Daoy (cell line): ENCODE results near the gene TECPR2. TPM values are rescaled to one million over a fixed set of nuclear protein-coding genes. Genes with fewer than 3 reads are reported as not detected.

Experiments used
- DNase-seq: peaks from one replicate; pipeline ENCODE4 v3.0.0-alpha.2; 2015; ENCODE audit warnings: low read depth
- total RNA-seq: library from RNA; depleted of rRNA; stranded (reverse); fragments of >200 nt; shearing (Covaris generic); gene quantifications from 2 replicates; pipeline ENCODE4 v1.2.3, GENCODE V29; 2014

The TECPR2 gene
- total RNA-seq, 1 experiment from 2014 or later, result 15.3 TPM

DNA sequence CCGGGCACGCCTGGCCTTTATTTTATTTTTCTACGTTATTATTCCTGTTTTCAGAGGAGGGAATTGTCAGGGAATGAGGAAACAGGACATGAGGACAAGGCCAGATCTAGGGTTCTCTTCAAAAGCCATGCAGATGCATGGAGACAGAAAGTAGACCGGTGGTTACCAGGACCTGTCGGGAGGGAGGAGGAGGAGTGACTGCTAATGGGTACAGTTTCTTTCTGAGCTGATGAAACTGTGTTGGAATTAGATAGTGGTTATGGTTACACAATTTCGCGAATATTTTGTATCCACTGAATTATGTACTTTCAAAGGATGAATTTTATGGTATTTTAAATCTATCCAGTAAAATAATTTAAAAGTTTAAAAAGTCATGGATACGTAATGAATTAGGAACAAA is 31.9 kb upstream of the TECPR2 start:
- no peak for DNase-seq

DNA sequence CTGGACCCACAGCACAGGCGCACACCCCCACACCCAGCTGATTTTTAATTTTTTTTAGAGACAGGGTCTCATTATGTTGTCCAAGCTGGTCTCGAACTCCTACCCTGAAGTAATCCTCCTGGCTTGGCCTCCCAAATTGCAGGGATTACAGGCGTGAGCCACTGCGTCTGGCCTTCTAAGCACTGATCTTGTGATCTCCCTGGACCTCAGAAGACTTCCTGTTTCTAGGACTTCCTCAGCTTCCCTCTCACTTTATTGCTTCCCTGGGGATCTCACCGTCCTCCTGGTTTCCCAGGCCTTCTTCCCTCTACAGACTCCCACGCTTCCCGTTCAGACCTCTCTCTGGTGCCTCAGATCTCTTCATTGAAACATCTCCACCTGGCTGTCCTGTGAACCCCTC is 29.4 kb upstream of the TECPR2 start:
- DNase-seq, result no peak

GRCh38 chr14:102333795-102334705 is 28.7 kb upstream of the TECPR2 start:
- no peak for DNase-seq

DNA sequence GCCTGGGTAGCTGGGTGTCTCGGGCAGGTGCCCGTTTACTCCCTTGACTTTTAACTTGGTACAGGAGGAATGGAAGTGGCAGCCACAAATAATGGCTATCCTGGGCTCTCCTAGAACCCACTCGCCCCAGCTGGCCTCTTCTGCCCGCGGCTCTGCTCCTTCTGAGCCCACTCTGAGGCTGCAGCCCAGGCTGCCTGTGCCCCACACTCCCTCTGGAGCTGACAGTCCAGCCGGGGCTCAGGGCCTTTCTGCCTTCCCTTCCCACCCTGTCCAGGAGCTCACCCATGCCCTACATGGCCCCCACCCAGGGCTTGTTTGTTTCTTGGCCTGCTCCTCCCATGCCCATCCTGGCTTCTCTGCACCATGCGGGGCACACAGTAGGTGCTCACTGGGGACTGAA is 27.6 kb upstream of the TECPR2 start:
- no peak for DNase-seq

- DNase-seq, result no peak
Observed at GRCh38 chr14:102338724-102339123, 24.0 kb upstream of the TECPR2 start.

GRCh38 chr14:102341566-102341965 is 21.2 kb upstream of the TECPR2 start:
- DNase-seq, result no peak

GRCh38 chr14:102342238-102342637 is 20.5 kb upstream of the TECPR2 start:
- no peak for DNase-seq

DNA sequence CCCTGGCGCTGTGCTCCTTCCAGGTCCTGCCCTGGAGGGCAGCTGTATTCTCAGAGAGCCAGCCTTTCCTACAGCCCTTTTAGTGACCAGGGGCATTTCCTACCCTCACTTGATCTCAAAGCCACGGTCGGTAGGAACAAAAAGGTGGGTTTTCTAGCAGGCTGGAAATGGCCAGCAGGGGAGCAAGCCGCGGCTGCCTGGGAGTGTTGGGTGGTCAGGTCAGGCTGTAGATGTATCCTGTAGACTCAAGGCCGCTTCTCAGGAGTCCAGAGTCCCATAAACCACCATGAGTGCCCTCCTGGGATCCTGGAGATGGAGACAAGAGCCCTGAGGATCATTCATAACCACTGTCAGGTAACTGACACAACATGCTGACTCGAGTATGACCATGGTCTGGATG is 18.7 kb upstream of the TECPR2 start:
- no peak for DNase-seq

- no peak for DNase-seq
Observed at GRCh38 chr14:102344485-102344884, 18.3 kb upstream of the TECPR2 start.

- no peak for DNase-seq
Observed at GRCh38 chr14:102345232-102345631, 17.5 kb upstream of the TECPR2 start.

GRCh38 chr14:102346645-102347044 is 16.1 kb upstream of the TECPR2 start:
- no peak for DNase-seq

- no peak for DNase-seq
Observed at GRCh38 chr14:102348376-102348775, 14.4 kb upstream of the TECPR2 start.

- no peak for DNase-seq
Observed at GRCh38 chr14:102351023-102351422, 11.7 kb upstream of the TECPR2 start.

- peak; percentile 22 for DNase-seq
Observed at GRCh38 chr14:102351593-102351992, 11.1 kb upstream of the TECPR2 start.

DNA sequence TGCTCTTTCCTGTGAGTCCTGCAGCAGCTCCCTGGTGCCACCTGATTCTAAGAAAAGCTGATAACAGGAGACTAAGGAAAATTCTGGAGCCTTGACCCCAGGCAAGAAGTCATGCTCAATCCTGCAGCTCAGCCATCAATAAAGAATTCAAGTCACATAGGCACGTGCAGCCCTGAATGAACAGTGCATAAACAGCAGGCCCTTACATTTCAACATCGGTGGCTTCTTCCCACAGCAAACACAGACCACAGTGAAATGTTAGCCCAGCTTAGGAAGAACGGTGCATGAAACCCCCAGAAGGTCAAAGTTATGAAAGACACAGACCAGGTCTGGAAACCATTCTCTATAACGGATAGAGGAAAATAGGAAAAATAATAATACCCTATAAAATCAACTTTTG is 10.5 kb upstream of the TECPR2 start:
- DNase-seq, result no peak

GRCh38 chr14:102353126-102353619 is 9.6 kb upstream of the TECPR2 start:
- no peak for DNase-seq

- DNase-seq, result no peak
Observed at GRCh38 chr14:102356280-102356679, 6.5 kb upstream of the TECPR2 start.

DNA sequence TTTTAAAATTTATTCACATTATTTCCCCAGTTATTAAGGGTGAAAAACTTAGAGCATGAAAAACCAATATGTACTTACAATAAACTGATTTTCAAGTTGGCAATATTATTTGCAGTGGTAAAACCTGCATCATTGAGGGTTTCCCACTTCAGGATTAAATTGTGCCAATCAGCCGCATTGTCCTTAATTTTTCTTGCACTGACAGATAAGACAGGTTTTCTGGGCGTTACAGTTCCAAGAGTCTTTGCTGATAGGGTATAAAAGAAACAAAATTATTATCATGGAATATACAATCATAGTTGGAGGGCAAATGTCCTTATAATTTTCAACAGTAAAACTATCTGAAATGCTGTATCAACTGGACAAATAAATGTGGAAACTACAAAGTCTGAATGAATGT is 3.4 kb upstream of the TECPR2 start:
- DNase-seq, result no peak

- DNase-seq, result no peak
Observed at GRCh38 chr14:102360388-102360787, 2.4 kb upstream of the TECPR2 start.

DNA sequence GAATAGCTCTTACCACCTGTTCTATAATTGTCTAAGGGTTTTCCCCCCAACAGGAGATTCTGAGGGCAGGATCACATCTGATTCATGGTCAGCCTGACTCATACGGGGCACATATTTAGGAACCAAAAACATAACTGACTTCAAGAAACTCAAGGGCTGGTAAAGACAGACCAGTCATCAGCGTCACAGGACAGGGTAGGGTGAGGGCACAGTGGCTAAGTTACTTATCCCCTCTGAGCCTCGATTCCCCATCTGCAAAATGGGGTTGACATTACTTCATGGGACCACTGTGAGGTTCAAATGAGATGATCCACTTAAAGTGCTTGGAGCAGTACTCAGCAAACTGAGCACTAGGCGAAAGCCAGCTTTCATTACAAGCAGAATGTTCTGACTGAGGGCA is 657 bp upstream of the TECPR2 start:
- DNase-seq, result peak; percentile 50

DNA sequence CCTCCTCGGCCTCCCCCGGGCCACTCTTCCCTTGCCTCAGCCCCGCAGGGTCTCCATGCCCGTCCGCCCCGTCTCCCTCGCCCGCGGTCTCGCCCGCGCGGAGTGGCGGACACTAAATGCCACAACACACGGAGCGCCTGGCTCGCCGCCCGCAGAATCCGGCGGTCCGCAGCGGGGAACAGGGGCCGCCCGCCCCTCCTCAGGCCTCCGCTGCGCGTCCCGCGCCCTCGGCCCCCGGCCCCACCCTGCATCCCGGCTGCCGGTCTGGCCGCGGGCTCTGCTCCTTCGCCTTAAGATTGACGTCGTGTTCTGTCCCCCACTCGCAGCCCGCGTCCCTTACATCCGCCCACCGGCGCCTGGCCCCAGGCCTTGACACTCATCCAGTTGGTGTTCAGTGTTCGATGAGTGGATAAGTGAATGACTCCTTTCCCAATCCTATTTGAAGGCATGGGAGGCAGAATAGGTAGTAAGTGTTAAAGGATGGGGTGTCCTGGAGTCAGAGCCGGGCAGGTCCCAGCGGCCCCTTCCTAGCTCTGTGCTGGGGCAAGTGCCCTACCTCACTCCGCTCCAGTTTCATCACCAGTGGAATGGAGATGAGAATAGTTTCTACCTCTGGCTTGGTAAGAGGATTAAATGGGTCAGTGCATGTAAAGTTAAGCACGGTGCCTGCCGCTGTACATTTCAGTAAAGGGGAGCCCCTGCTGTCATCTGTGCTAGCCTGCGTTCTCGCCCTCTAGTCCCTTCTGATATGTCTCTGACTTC is 622 bp downstream of the TECPR2 start:
- peak; percentile 65 for DNase-seq

- DNase-seq, result peak; percentile 29
Observed at GRCh38 chr14:102370305-102370809, 7.6 kb downstream of the TECPR2 start.

GRCh38 chr14:102371361-102371760 is 8.6 kb downstream of the TECPR2 start:
- DNase-seq, result no peak
